Keratinocyte (primary cell): ENCODE results near the gene GABRB2. TPM values are rescaled to one million over a fixed set of nuclear protein-coding genes. Genes with fewer than 3 reads are reported as not detected.

ENCODE experiments used
- DNase-seq: peaks from one replicate; pipeline ENCODE4 v3.0.0-alpha.2; 2011; ENCODE audit warnings: low read depth, missing footprints, low spot score
- FAIRE-seq: peaks from 2 replicates; lab custom pipeline; 2011; peaks lifted over from hg19 to GRCh38; lab: Jason Lieb, UNC
- H2AFZ ChIP-seq: 2 replicates; pipeline ENCODE4 v1.6.0; 2012; ENCODE audit warnings: low read length, control low read depth, inconsistent platforms; ENCODE audit not compliant: control insufficient read depth
- H3K27ac ChIP-seq: 2 replicates; pipeline ENCODE4 v1.5.1; 2011; ENCODE audit warnings: low read length; ENCODE audit not compliant: control insufficient read depth, insufficient read depth
- H3K27me3 ChIP-seq: 3 replicates; pipeline ENCODE4 v1.6.0; 2011; ENCODE audit warnings: low read length; ENCODE audit not compliant: control insufficient read depth, insufficient read depth; ENCODE audit errors: extremely low read depth
- H3K36me3 ChIP-seq, 2 experiments: 2 replicates in 1 of 2; 3 replicates in 1 of 2; pipeline ENCODE4 v1.5.1; 2011; ENCODE audit warnings: low read length in 2 of 2, mild to moderate bottlenecking in 1 of 2; ENCODE audit not compliant: control insufficient read depth in 2 of 2, insufficient read depth in 2 of 2; ENCODE audit errors: extremely low read depth in 1 of 2
- H3K4me1 ChIP-seq: 3 replicates; pipeline ENCODE4 v1.5.1; 2011; ENCODE audit warnings: low read length; ENCODE audit not compliant: control insufficient read depth, insufficient read depth; ENCODE audit errors: extremely low read depth
- H3K4me2 ChIP-seq: 3 replicates; pipeline ENCODE4 v1.6.0; 2011; ENCODE audit warnings: low read depth, low read length; ENCODE audit not compliant: control insufficient read depth, insufficient read depth; ENCODE audit errors: extremely low read depth
- H3K4me3 ChIP-seq, 3 experiments: fragments of 200-600 bp in 1 of 3; sonication (generic) in 1 of 3; 2 replicates in 2 of 3; 3 replicates in 1 of 3; pipeline ENCODE4 v1.5.1; 2011 to 2016; ENCODE audit warnings: low read length in 3 of 3, mild to moderate bottlenecking in 3 of 3, control low read depth in 2 of 3, inconsistent platforms in 1 of 3, low read depth in 1 of 3, mixed read lengths in 1 of 3, mixed run types in 1 of 3, moderate library complexity in 1 of 3; ENCODE audit not compliant: control insufficient read depth in 2 of 3, insufficient read depth in 2 of 3; ENCODE audit errors: extremely low read depth in 1 of 3
- H3K79me2 ChIP-seq: 2 replicates; pipeline ENCODE4 v1.6.0; 2012; ENCODE audit warnings: low read length; ENCODE audit not compliant: control insufficient read depth, insufficient read depth
- H3K9ac ChIP-seq: 3 replicates; pipeline ENCODE4 v1.6.0; 2011; ENCODE audit warnings: low read length; ENCODE audit not compliant: control insufficient read depth, insufficient read depth; ENCODE audit errors: extremely low read depth
- H3K9me1 ChIP-seq: 3 replicates; pipeline ENCODE4 v1.6.0; 2011; ENCODE audit warnings: low read length; ENCODE audit not compliant: control insufficient read depth, insufficient read depth; ENCODE audit errors: extremely low read depth
- H3K9me3 ChIP-seq: 2 replicates; pipeline ENCODE4 v1.5.1; 2012; ENCODE audit warnings: low read depth, low read length; ENCODE audit not compliant: control insufficient read depth
- H4K20me1 ChIP-seq: 3 replicates; pipeline ENCODE4 v1.6.0; 2011; ENCODE audit warnings: low read length; ENCODE audit not compliant: control insufficient read depth, insufficient read depth; ENCODE audit errors: extremely low read depth
- EZH2 ChIP-seq: IDR thresholded peaks from one replicate; pipeline ENCODE4 v1.6.1; 2012; ENCODE audit warnings: inconsistent platforms, mild to moderate bottlenecking, low read length, moderate library complexity
- dilution Hi-C: fragments of 300-500 bp; cut with MboI; formaldehyde crosslinking; loops from one replicate; pipeline ENCODE4 v1.7.0; 2020; ENCODE audit warnings: low sequenced_read_pairs; ENCODE audit not compliant: extremely low pct_ligation_motif_present
- polyA plus RNA-seq, 5 experiments: library from polyadenylated mRNA; depleted of rRNA in 3 of 5; stranded (reverse) in 3 of 5; stranded (forward) in 1 of 5; unstranded in 1 of 5; fragments of >200 nt; gene quantifications; 1 replicate in 1 of 5; 2 replicates in 3 of 5; 3 replicates in 1 of 5; pipeline versions ENCODE4 v1.2.1 to v1.2.3, GENCODE V29; 2011 to 2012; ENCODE audit warnings: missing spikeins in 2 of 5, low read depth in 1 of 5, low replicate concordance in 1 of 5
- TF ChIP-seq, protein P1 (sequence below), 3 experiments: IDR thresholded peaks in 1 of 3; conservative IDR thresholded peaks in 1 of 3; optimal IDR thresholded peaks in 1 of 3; 2 replicates in 2 of 3; 3 replicates in 1 of 3; pipeline versions ENCODE3 to v1.5.1; 2011; ENCODE audit warnings: low read length in 3 of 3, mild to moderate bottlenecking in 3 of 3, moderate library complexity in 2 of 3, control low read depth in 1 of 3, inconsistent platforms in 1 of 3; ENCODE audit not compliant: insufficient read depth in 2 of 3; ENCODE audit errors: extremely low read depth in 1 of 3

Gene GABRB2
- polyA plus RNA-seq, 1 donor (not counting 4 experiments of a cell fraction or from before 2014, with no cell fraction given) = not detected

DNA sequence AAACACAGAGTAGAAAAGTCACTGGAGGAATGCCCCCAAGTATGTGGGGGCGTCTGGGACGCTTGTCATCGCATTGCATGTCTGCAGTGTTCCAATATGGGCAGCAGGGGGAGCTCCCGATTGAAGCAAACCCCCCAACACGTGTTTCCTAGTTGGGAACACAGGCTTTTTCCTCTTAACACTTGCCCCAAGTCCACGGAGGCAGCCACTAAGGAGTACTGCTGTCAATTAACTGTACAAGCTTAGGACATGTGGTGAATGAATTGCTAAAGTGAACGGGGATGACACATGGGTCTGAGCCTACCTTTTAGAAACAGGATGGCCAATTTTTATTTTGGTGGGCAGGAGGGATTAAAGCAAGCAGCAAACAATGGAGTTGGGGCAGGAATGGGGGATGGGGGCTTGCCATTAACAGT is 2.2 kb downstream of the GABRB2 start:
- dilution Hi-C loops = no loop called here
- TF ChIP-seq, protein P1, sequence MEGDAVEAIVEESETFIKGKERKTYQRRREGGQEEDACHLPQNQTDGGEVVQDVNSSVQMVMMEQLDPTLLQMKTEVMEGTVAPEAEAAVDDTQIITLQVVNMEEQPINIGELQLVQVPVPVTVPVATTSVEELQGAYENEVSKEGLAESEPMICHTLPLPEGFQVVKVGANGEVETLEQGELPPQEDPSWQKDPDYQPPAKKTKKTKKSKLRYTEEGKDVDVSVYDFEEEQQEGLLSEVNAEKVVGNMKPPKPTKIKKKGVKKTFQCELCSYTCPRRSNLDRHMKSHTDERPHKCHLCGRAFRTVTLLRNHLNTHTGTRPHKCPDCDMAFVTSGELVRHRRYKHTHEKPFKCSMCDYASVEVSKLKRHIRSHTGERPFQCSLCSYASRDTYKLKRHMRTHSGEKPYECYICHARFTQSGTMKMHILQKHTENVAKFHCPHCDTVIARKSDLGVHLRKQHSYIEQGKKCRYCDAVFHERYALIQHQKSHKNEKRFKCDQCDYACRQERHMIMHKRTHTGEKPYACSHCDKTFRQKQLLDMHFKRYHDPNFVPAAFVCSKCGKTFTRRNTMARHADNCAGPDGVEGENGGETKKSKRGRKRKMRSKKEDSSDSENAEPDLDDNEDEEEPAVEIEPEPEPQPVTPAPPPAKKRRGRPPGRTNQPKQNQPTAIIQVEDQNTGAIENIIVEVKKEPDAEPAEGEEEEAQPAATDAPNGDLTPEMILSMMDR (optimal IDR thresholded peaks at IDR 0.05 in 1 of 3, IDR thresholded peaks at IDR 0.05 in 1 of 3, conservative IDR thresholded peaks at IDR 0.05 in 1 of 3; ENCODE audit: extremely low read depth in 1 of 3, insufficient read depth in 2 of 3, low read length in 3 of 3) = peak; percentile 70 to 81 (median 78)
- TF ChIP-seq EZH2 = no peak
- H3K4me1 ChIP-seq = no peaks in the 10 kb centered on the region
- no peak overlapping the region for H3K9ac ChIP-seq
- peaks cover 41% of the 10 kb centered on the region for H3K27me3 ChIP-seq
- no peaks in the 10 kb centered on the region for H3K79me2 ChIP-seq
- H3K9me1 ChIP-seq = no peaks in the 10 kb centered on the region
- H4K20me1 ChIP-seq = no peaks in the 10 kb centered on the region
- H3K9me3 ChIP-seq = no peaks in the 10 kb centered on the region
- H3K4me3 ChIP-seq = no peak overlapping the region
- H3K36me3 ChIP-seq = no peaks in the 10 kb centered on the region
- no peak overlapping the region for H3K27ac ChIP-seq
- no peak overlapping the region for H3K4me2 ChIP-seq
- DNase-seq (peak; percentile 33), FAIRE-seq (no peak)
- H2AFZ ChIP-seq = no peak overlapping the region

DNA sequence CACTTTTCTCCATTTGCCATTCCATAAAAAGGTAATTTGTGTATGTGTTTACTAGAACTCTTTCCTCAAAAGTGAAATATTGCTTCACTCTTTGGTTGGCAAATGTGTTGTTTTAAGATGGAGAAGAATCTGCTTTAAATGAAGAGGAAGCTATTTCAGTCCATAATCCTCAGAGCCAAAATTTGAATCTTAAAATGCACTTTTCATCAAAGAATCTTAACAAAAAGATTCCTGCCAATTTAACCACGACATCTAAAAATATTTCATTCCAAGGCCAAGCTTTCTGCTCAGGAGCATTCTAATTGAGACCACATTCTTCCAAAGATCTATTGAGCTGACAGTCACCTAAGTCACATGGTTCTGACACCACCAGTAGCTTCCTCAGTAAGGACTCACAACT is 7.5 kb downstream of the GABRB2 start:
- no peak overlapping the region for H3K4me3 ChIP-seq
- no peak for FAIRE-seq

More for the DNA sequence above, 7.5 kb downstream of the GABRB2 start:
- DNase-seq = no peak
- no peaks in the 10 kb centered on the region for H3K79me2 ChIP-seq
- H3K9ac ChIP-seq = no peak overlapping the region
- H2AFZ ChIP-seq = no peak overlapping the region
- dilution Hi-C loops = no loop called here
- no peak overlapping the region for H3K4me2 ChIP-seq
- no peaks in the 10 kb centered on the region for H3K4me1 ChIP-seq
- no peaks in the 10 kb centered on the region for H4K20me1 ChIP-seq
- H3K9me3 ChIP-seq = no peaks in the 10 kb centered on the region
- H3K9me1 ChIP-seq = no peaks in the 10 kb centered on the region
- TF ChIP-seq EZH2 = no peak
- TF ChIP-seq, protein P1 (optimal IDR thresholded peaks at IDR 0.05 in 1 of 3, IDR thresholded peaks at IDR 0.05 in 1 of 3, conservative IDR thresholded peaks at IDR 0.05 in 1 of 3; ENCODE audit: extremely low read depth in 1 of 3, insufficient read depth in 2 of 3, low read length in 3 of 3) = no peak
- no peaks in the 10 kb centered on the region for H3K27me3 ChIP-seq
- no peaks in the 10 kb centered on the region for H3K36me3 ChIP-seq
- H3K27ac ChIP-seq = no peak overlapping the region
